NOMO-1 (cell line): ENCODE results near the gene KIAA0825.
"Not testable (repeated sequence)": the region's sequence is repeated elsewhere in the genome, so short reads cannot be mapped to it uniquely, and the experiment has no call there.

Experiments used
- DNase-seq, 2 experiments: peaks; one replicate each; lab custom pipeline; 2025; ENCODE audit not compliant: unreplicated experiment in 2 of 2; lab: John Stamatoyannopoulos, UW

The KIAA0825 gene

GRCh38 chr5:94575196-94575595, 43.2 kb downstream of the KIAA0825 start:
- no peak for DNase-seq

- DNase-seq: not testable (repeated sequence)
Measured at GRCh38 chr5:94573349-94573748, 45.1 kb downstream of the KIAA0825 start.

DNA sequence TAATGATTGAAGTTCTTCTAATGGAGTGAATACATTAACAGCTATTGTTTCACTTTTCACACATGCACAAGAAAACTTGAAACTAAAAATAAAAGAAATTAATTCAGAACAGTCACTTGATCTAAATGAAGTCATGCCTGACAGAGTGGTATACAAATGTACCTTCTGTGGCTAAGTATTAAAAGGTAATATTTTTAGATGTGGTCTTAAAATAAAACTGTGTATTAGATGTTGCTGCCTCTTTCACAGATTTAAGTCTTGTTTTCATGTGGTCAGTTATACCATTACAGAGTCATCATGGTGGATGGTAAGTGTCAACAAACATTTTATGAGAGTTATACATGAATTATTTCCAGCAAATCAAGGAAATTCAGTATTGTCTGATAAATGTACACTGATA, 47.0 kb downstream of the KIAA0825 start:
- no peak for DNase-seq

GRCh38 chr5:94564812-94565211, 53.6 kb downstream of the KIAA0825 start:
- DNase-seq: no peak

- DNase-seq: no peak
Measured at GRCh38 chr5:94562327-94562971, 56.0 kb downstream of the KIAA0825 start.

- no peak for DNase-seq
Measured at GRCh38 chr5:94558028-94558427, 60.4 kb downstream of the KIAA0825 start.

GRCh38 chr5:94551858-94552257, 66.5 kb downstream of the KIAA0825 start:
- no peak for DNase-seq

DNA sequence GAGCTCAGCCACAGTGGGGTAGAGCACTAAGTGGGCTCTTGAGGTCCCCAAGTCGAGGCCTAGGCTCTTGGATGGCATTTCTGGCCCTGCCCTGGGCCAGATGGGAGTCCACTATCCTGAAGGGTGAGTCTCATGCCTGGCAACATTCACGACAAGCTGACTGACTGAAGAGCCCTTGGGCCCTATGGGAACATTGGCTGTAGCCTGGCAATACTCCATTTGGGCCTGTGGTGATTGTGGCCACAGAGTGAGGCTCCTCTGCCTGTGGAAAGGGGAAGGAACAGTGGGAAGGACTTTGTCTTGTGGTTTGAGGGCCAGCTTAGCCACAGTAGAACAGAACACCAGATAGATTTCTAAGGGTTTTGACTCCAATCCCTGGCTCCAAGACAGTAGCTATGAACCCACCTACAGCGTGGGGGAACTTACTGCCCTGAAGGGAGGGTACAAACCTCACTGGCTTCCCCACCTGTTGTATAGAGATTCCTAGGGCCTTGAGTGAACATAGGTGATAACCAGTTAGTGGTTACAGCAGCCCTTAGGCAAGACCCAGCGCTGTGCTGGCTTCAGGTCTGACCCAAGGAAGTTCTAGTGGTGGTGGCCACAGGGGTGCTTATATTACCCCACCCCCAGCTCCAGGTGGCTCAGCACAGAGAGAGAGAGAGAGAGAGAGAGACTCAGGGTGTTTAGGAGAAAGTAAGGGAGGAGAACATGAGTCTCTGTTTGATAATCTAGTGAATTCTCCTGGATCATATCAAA, 72.4 kb downstream of the KIAA0825 start:
- DNase-seq: peak; percentile 63 to 65

DNA sequence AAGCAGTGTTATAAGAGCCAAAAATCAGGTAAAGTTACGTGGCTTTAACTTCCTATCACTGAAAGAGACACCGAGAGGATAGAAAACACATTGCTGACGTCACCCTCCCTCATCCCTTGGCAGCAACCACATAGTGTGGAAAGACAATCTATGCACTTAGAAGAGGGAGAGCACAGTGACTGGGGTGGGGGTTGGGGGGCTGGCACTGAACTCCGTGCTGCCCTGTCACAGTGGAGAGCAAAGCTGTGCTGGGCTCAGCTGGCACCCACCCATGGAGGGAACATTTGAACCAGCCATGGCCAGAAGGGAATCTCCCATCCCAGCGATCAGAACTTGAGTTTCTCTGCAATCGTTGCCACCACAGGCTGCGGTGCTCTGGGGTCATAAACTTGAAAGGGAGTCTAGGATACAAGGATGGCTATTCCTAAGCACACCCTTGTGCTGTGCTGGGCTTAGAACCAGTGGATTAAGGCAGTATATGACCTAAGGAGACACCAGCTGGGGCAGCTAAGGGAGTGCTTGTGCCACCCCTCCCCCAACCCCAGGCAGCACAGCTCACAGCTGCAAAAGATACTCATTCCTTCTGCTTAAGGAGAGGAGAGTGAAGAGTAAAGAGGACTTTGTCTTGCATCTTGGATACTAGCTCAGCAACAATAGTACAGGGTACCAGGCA, 73.4 kb downstream of the KIAA0825 start:
- no peak for DNase-seq

GRCh38 chr5:94544031-94544650, 74.3 kb downstream of the KIAA0825 start:
- peak; percentile 54 to 76 for DNase-seq

DNA sequence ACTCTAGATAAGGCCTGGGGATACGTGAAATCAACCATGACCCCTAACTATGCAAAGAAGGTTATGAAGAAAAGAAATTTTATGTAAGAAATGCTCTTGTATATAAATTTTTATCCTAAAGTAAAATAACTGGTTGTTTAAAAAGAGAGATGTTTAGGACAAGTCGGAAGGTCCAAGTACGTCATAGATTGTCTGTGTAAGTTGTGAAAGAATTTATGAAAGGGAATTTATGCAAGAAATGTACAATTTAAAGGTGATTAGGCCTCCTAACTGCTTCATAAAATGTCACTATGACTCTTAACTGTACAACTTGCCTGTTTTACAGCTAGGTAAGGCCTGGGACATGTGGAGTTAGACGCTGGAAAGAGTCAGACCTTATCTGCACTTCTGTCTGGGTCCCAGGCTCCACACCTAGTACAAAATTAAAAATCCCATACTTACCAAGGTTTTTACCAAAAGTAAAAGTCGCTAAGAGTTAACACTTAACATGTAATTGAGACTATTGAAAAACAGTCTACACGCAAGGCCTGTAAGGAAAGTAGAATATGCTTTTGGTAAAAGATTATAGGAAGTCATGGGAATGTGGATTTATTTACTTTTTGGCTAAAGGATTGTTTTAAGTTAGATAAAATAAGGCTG, 77.4 kb downstream of the KIAA0825 start:
- DNase-seq: no peak

DNA sequence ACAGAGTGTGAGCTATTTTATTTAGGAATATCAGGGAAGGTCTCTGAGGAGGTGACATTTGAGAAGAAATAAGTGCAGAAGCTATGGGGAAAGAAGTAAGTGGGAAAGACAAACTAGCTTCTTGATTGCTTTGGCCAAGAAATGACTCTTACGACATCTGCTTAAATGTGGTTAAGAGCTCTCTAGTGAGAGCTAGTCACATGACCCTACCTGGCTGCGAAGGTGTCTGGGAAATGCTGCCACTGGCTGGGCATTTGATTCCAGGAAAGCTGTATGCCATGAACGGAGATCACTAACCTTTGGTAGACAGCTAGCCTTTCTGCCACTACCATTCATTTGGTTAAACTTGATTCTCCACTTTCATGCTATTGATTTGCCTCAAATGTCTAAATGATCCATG, 80.1 kb downstream of the KIAA0825 start:
- DNase-seq: no peak

GRCh38 chr5:94526706-94527105, 91.7 kb downstream of the KIAA0825 start:
- DNase-seq: no peak

- peak; percentile 24 to 53 for DNase-seq
Measured at GRCh38 chr5:94524841-94525697, 93.3 kb downstream of the KIAA0825 start.

DNA sequence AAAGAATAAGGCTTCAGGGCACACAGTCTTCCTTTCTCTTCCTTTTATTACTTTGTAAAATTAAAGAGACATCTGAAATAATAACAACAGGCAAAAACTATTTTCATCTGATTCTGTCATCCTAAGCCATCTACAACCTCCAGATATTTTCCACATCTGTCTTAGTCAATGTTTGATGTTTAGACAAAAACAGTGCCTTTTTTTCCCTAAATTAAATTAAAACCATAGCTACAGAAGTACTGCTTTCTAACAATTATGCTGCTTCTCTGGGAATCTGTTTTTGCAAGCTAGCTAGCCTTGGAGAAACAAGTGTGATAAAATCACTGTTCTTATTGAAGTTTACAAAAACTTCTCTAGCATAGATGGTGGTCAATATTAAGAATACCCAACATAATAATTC, 95.4 kb downstream of the KIAA0825 start:
- DNase-seq: no peak

- no peak for DNase-seq
Measured at GRCh38 chr5:94522117-94522516, 96.3 kb downstream of the KIAA0825 start.

- no peak for DNase-seq
Measured at GRCh38 chr5:94517490-94518488, 100.6 kb downstream of the KIAA0825 start.

DNA sequence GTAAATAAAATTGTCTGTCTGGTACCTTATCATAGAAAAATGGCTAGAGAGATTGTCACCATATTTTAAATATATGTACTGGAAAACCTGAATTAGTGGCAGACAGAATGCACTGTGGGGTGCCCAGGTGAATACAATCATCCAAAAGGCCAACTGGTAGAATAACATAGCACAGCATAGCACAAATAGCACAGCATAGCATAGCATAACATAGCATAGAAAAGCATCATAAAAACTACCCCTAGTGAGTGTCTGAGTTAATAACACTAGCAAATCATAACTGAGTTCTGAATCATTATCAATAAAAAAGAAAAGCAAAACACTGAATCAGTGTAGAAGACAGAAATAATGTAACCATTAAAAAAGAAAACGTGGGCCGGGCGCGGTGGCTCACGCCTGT, 102.3 kb downstream of the KIAA0825 start:
- no peak for DNase-seq
